HL-60 (cell line): ENCODE results near the gene IL36A.

Experiments used
- DNase-seq, 2 experiments: peaks; one replicate each; pipeline ENCODE4 v3.0.0-alpha.2; 2010 to 2020; ENCODE audit warnings: low read depth in 1 of 2, low spot score in 1 of 2
- H3K27ac ChIP-seq: fragments of 250-450 bp; sonication (Bioruptor Pico); replicated peaks from 2 replicates; pipeline ENCODE4 v1.5.1; 2020; ENCODE audit warnings: mild to moderate bottlenecking, moderate library complexity
- H3K27me3 ChIP-seq: fragments of 250-450 bp; sonication (Bioruptor Pico); 2 replicates; pipeline ENCODE4 v1.5.1; 2021; ENCODE audit warnings: mild to moderate bottlenecking, moderate library complexity; ENCODE audit not compliant: insufficient read depth, poor library complexity, severe bottlenecking
- H3K4me3 ChIP-seq: replicated peaks from 2 replicates; pipeline ENCODE4 v1.5.1; 2011; ENCODE audit warnings: mild to moderate bottlenecking, control low read depth, low read length; ENCODE audit not compliant: insufficient read depth
- CTCF ChIP-seq: IDR thresholded peaks from one replicate; pipeline ENCODE4 v1.5.1; 2011; ENCODE audit warnings: low read length, control low read depth, inconsistent platforms; ENCODE audit not compliant: insufficient read depth
- GABPA ChIP-seq: IDR thresholded peaks from 2 replicates; pipeline ENCODE4 v1.6.1; 2012; ENCODE audit warnings: low read depth
- POLR2AphosphoS5 ChIP-seq: IDR thresholded peaks from 2 replicates; pipeline ENCODE4 v1.6.1; 2012; ENCODE audit warnings: low read depth
- REST ChIP-seq: IDR thresholded peaks from 2 replicates; pipeline ENCODE4 v1.6.1; 2012; ENCODE audit warnings: low read depth; ENCODE audit not compliant: insufficient replicate concordance
- SPI1 ChIP-seq: IDR thresholded peaks from 2 replicates; pipeline ENCODE4 v1.6.1; 2012; ENCODE audit warnings: low read depth, mild to moderate bottlenecking, borderline replicate concordance

Gene IL36A

GRCh38 chr2:113041871-113042270 is 36.6 kb downstream of the IL36A start:
- TF ChIP-seq SPI1 (no peak), POLR2AphosphoS5 (no peak), CTCF (no peak), REST (no peak), GABPA (no peak)
- H3K27me3 ChIP-seq: no peaks in the 10 kb centered on the region
- H3K4me3 ChIP-seq: no peak overlapping the region
- no peak overlapping the region for H3K27ac ChIP-seq
- DNase-seq: no peak

- Histone ChIP-seq H3K27me3 (no peaks in the 10 kb centered on the region), H3K27ac (no peak overlapping the region), H3K4me3 (no peak overlapping the region)
- no peak for DNase-seq
- TF ChIP-seq GABPA: no peak
- TF ChIP-seq POLR2AphosphoS5: no peak
- TF ChIP-seq SPI1: no peak
- no peak for TF ChIP-seq REST
- no peak for TF ChIP-seq CTCF
These were observed 41.2 kb downstream of the IL36A start for GRCh38 chr2:113046465-113046864.

- H3K27ac ChIP-seq: no peak overlapping the region
- DNase-seq: no peak
- H3K4me3 ChIP-seq: no peak overlapping the region
- TF ChIP-seq GABPA (no peak), CTCF (no peak), POLR2AphosphoS5 (no peak), SPI1 (no peak), REST (no peak)
- H3K27me3 ChIP-seq: no peaks in the 10 kb centered on the region
These were observed 45.9 kb downstream of the IL36A start for GRCh38 chr2:113050921-113051895.
